ENCODE measurements around the gene OSGEP.

Gene OSGEP

DNA sequence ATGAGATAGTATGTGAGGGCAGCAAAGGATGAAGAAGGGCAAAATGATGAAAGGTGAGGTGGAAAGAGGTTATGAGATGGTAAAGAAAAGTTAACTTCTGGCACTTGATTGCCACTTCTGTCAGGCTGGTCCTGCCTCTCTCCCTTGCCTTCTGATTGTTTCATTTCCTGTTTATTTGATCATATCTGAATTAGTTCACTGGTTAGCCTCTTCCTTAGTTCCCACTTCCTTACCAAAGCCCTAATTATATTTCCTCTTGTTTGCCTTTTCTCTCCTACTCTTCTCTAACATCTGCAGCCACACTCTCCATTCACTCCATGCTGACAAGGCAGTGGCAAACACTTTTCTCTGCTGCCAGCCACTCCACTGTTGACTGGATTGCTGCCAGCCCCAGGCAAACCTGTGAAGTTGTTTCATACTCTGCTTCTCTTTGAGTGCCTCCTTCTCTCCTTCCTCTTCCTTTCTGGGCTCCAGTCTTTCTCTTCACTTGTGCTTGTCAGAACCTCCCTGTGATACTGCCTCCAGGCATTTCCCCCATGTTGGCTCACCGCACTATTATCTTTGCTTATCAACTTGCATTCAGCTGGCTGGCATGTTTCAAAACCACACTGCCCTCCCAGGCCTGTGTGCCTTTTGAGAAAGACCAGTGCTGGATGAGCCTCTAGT lies 22.7 kb upstream of the OSGEP start:
- Histone ChIP-seq H2BK120ac (ENCODE audit: low read depth, low read length) (no peak overlapping the region), H3K4me1 (ENCODE audit: control insufficient read depth, insufficient read depth, low read depth, low read length) (no peaks in the 10 kb centered on the region), H3K18ac (ENCODE audit: low read depth in 1 of 2, low read length in 2 of 2) (no peak overlapping the region), H3K36me3 (ENCODE audit: control insufficient read depth in 1 of 2, insufficient read depth in 2 of 2, low read depth in 1 of 2, low read length in 2 of 2) (peaks cover 34 to 72% of the 10 kb centered on the region in 2 experiments), H2BK12ac (ENCODE audit: low read length in 2 of 2) (no peak overlapping the region), H3K9ac (ENCODE audit: low read length) (no peak overlapping the region), H3K9me3 (ENCODE audit: control insufficient read depth, low read length) (no peaks in the 10 kb centered on the region), H4K91ac (ENCODE audit: low read length) (no peak overlapping the region), H3K27ac (ENCODE audit: low read length, poor library complexity, severe bottlenecking) (no peak overlapping the region), H4K8ac (ENCODE audit: low read length) (peak overlapping the region; percentile 59), H2BK15ac (ENCODE audit: low read depth, poor library complexity, severe bottlenecking) (no peak overlapping the region), H3K14ac (ENCODE audit: low read length in 2 of 2) (no peak overlapping the region), H3K4ac (ENCODE audit: low read depth in 1 of 2, low read length in 2 of 2) (no peak overlapping the region), H3K4me3 (ENCODE audit: insufficient read depth in 1 of 2, low read depth in 1 of 2, low read length in 2 of 2) (no peak overlapping the region), H2AFZ (ENCODE audit: low read depth, low read length) (no peak overlapping the region), H2AK5ac (ENCODE audit: low read length, severe bottlenecking) (no peak overlapping the region), H3K79me1 (replicated peaks; ENCODE audit: low read length, poor library complexity, severe bottlenecking) (peaks cover 16% of the 10 kb centered on the region), H3K4me2 (ENCODE audit: low read length, poor library complexity, severe bottlenecking) (no peak overlapping the region), H2BK5ac (ENCODE audit: low read depth, low read length, poor library complexity, severe bottlenecking) (no peak overlapping the region), H3K23ac (ENCODE audit: low read length in 2 of 2) (no peak overlapping the region), H3K27me3 (ENCODE audit: control insufficient read depth in 1 of 2, insufficient read depth in 1 of 2, low read length in 2 of 2) (no peaks in the 10 kb centered on the region)
- 46% methylated on average over 1 of the region's 1 CpG for WGBS
- peak; percentile 76 for DNase-seq

DNA sequence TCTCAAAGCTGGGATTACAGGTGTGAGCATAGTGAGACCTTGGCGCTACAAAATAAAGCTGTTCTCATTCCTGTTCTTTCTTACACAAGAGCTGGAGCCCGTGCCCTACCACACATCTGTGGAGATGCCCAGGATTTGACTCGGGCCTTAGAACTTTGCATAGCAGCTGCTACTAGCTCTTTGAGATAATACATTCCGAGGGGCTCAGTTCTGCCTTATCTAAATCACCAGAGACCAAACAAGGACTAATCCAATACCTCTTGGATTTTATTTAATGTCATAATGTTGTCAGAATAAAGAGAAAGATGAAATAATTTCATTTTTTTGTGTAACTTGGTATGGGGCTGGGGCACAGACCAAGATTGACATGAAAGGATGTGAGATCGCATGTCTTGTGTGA lies 22.2 kb upstream of the OSGEP start:
- WGBS = 90% methylated on average over 4 of the region's 5 CpGs
- H3K4me2 ChIP-seq (ENCODE audit: low read length, poor library complexity, severe bottlenecking) = no peak overlapping the region
- no peak overlapping the region for H4K8ac ChIP-seq (ENCODE audit: low read length)
- peaks cover 21% of the 10 kb centered on the region for H3K79me1 ChIP-seq (replicated peaks; ENCODE audit: low read length, poor library complexity, severe bottlenecking)
- H3K14ac ChIP-seq (ENCODE audit: low read length in 2 of 2) = no peak overlapping the region
- H3K27me3 ChIP-seq (ENCODE audit: control insufficient read depth in 1 of 2, insufficient read depth in 1 of 2, low read length in 2 of 2) = no peaks in the 10 kb centered on the region
- no peak overlapping the region for H3K18ac ChIP-seq (ENCODE audit: low read depth in 1 of 2, low read length in 2 of 2)
- no peak overlapping the region for H3K23ac ChIP-seq (ENCODE audit: low read length in 2 of 2)
- no peak overlapping the region for H3K4ac ChIP-seq (ENCODE audit: low read depth in 1 of 2, low read length in 2 of 2)
- H2AK5ac ChIP-seq (ENCODE audit: low read length, severe bottlenecking) = no peak overlapping the region
- no peak overlapping the region for H3K4me3 ChIP-seq (ENCODE audit: insufficient read depth in 1 of 2, low read depth in 1 of 2, low read length in 2 of 2)
- H2BK5ac ChIP-seq (ENCODE audit: low read depth, low read length, poor library complexity, severe bottlenecking) = no peak overlapping the region
- H3K27ac ChIP-seq (ENCODE audit: low read length, poor library complexity, severe bottlenecking) = no peak overlapping the region
- no peaks in the 10 kb centered on the region for H3K9me3 ChIP-seq (ENCODE audit: control insufficient read depth, low read length)
- H3K9ac ChIP-seq (ENCODE audit: low read length) = no peak overlapping the region
- H3K4me1 ChIP-seq (ENCODE audit: control insufficient read depth, insufficient read depth, low read depth, low read length) = no peaks in the 10 kb centered on the region
- H2BK120ac ChIP-seq (ENCODE audit: low read depth, low read length) = no peak overlapping the region
- H4K91ac ChIP-seq (ENCODE audit: low read length) = no peak overlapping the region
- peaks cover 34 to 76% of the 10 kb centered on the region in 2 experiments for H3K36me3 ChIP-seq (ENCODE audit: control insufficient read depth in 1 of 2, insufficient read depth in 2 of 2, low read depth in 1 of 2, low read length in 2 of 2)
- DNase-seq = no peak
- no peak overlapping the region for H2BK12ac ChIP-seq (ENCODE audit: low read length in 2 of 2)
- H2AFZ ChIP-seq (ENCODE audit: low read depth, low read length) = no peak overlapping the region
- H2BK15ac ChIP-seq (ENCODE audit: low read depth, poor library complexity, severe bottlenecking) = no peak overlapping the region

DNA sequence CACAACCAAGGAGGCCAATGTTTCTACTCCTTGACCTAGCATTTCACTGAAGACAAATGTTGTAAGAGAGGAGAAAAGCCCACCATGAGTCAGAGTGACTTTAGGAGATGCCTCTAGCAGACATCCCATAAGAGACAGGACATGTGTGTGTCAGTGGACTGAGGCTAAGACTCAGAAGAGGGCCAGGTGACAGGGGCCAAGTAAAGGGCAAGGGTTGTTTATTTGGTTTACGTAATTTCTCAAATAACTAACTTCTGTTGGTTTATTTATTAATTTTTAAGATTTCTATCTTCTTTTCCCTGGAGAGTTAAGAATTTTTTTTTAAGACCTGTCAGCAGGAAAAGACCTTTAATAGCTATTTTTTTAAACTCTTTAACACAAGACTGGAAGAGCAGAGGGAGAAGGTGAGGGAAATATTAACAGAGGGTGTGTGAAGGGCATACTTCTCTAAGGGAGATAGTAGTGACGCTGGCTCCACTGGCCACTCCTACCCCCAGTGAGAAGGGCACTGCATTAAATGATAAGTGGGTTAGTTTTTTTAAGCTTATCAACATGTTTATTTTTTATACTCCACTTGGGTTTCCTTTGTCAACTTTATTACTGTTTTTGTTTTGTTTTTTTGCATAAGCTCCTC lies 18.0 kb upstream of the OSGEP start:
- Histone ChIP-seq H3K27ac (ENCODE audit: low read length, poor library complexity, severe bottlenecking) (no peak overlapping the region), H3K14ac (ENCODE audit: low read length in 2 of 2) (no peak overlapping the region), H3K79me1 (replicated peaks; ENCODE audit: low read length, poor library complexity, severe bottlenecking) (peaks cover 22% of the 10 kb centered on the region), H3K9me3 (ENCODE audit: control insufficient read depth, low read length) (no peaks in the 10 kb centered on the region), H3K23ac (ENCODE audit: low read length in 2 of 2) (no peak overlapping the region), H2AFZ (ENCODE audit: low read depth, low read length) (no peak overlapping the region), H3K4me3 (ENCODE audit: insufficient read depth in 1 of 2, low read depth in 1 of 2, low read length in 2 of 2) (no peak overlapping the region), H3K36me3 (ENCODE audit: control insufficient read depth in 1 of 2, insufficient read depth in 2 of 2, low read depth in 1 of 2, low read length in 2 of 2) (peaks cover 31 to 57% of the 10 kb centered on the region in 2 experiments), H3K4me1 (ENCODE audit: control insufficient read depth, insufficient read depth, low read depth, low read length) (peaks cover 5% of the 10 kb centered on the region), H4K91ac (ENCODE audit: low read length) (no peak overlapping the region), H3K4ac (ENCODE audit: low read depth in 1 of 2, low read length in 2 of 2) (no peak overlapping the region), H3K18ac (ENCODE audit: low read depth in 1 of 2, low read length in 2 of 2) (no peak overlapping the region), H2BK5ac (ENCODE audit: low read depth, low read length, poor library complexity, severe bottlenecking) (no peak overlapping the region), H3K4me2 (ENCODE audit: low read length, poor library complexity, severe bottlenecking) (no peak overlapping the region), H4K8ac (ENCODE audit: low read length) (no peak overlapping the region), H2BK120ac (ENCODE audit: low read depth, low read length) (no peak overlapping the region), H3K27me3 (ENCODE audit: control insufficient read depth in 1 of 2, insufficient read depth in 1 of 2, low read length in 2 of 2) (no peaks in the 10 kb centered on the region), H2BK12ac (ENCODE audit: low read length in 2 of 2) (no peak overlapping the region), H2BK15ac (ENCODE audit: low read depth, poor library complexity, severe bottlenecking) (no peak overlapping the region), H2AK5ac (ENCODE audit: low read length, severe bottlenecking) (no peak overlapping the region), H3K9ac (ENCODE audit: low read length) (no peak overlapping the region)
- 100% methylated on average over 1 of the region's 2 CpGs for WGBS
- DNase-seq = no peak

- peak overlapping the region; percentile 96 for H3K9ac ChIP-seq (ENCODE audit: low read length)
- 2% methylated on average over 2 of the region's 2 CpGs for WGBS
- no peak overlapping the region for H2BK15ac ChIP-seq (ENCODE audit: low read depth, poor library complexity, severe bottlenecking)
- no peak overlapping the region for H4K8ac ChIP-seq (ENCODE audit: low read length)
- H3K79me1 ChIP-seq (replicated peaks; ENCODE audit: low read length, poor library complexity, severe bottlenecking) = peaks cover 18% of the 10 kb centered on the region
- H3K27me3 ChIP-seq (ENCODE audit: control insufficient read depth in 1 of 2, insufficient read depth in 1 of 2, low read length in 2 of 2) = no peaks in the 10 kb centered on the region
- no peaks in the 10 kb centered on the region for H3K9me3 ChIP-seq (ENCODE audit: control insufficient read depth, low read length)
- H3K23ac ChIP-seq (ENCODE audit: low read length in 2 of 2) = no peak overlapping the region
- no peak overlapping the region for H2BK12ac ChIP-seq (ENCODE audit: low read length in 2 of 2)
- no peak overlapping the region for H2BK120ac ChIP-seq (ENCODE audit: low read depth, low read length)
- peaks cover 5% of the 10 kb centered on the region for H3K4me1 ChIP-seq (ENCODE audit: control insufficient read depth, insufficient read depth, low read depth, low read length)
- DNase-seq = no peak
- H3K36me3 ChIP-seq (ENCODE audit: control insufficient read depth in 1 of 2, insufficient read depth in 2 of 2, low read depth in 1 of 2, low read length in 2 of 2) = peaks cover 16 to 36% of the 10 kb centered on the region in 2 experiments
- no peak overlapping the region for H2AFZ ChIP-seq (ENCODE audit: low read depth, low read length)
- no peak overlapping the region for H2AK5ac ChIP-seq (ENCODE audit: low read length, severe bottlenecking)
- H3K18ac ChIP-seq (ENCODE audit: low read depth in 1 of 2, low read length in 2 of 2) = no peak overlapping the region
- H3K4me3 ChIP-seq (ENCODE audit: insufficient read depth in 1 of 2, low read depth in 1 of 2, low read length in 2 of 2) = peak overlapping the region in 1 of 2 experiments; percentile 96
- H3K14ac ChIP-seq (ENCODE audit: low read length in 2 of 2) = no peak overlapping the region
- no peak overlapping the region for H3K4ac ChIP-seq (ENCODE audit: low read depth in 1 of 2, low read length in 2 of 2)
- no peak overlapping the region for H4K91ac ChIP-seq (ENCODE audit: low read length)
- peak overlapping the region; percentile 67 for H3K4me2 ChIP-seq (ENCODE audit: low read length, poor library complexity, severe bottlenecking)
- no peak overlapping the region for H2BK5ac ChIP-seq (ENCODE audit: low read depth, low read length, poor library complexity, severe bottlenecking)
- H3K27ac ChIP-seq (ENCODE audit: low read length, poor library complexity, severe bottlenecking) = no peak overlapping the region
Measured at GRCh38 chr14:20470603-20470901, 15.9 kb upstream of the OSGEP start.
